ENCODE results near the gene KRTAP13-4. TPM values are rescaled to one million over a fixed set of nuclear protein-coding genes. Genes with fewer than 3 reads are reported as not detected.
A peak's percentile ranks its signal among the peaks of the same experiment; 100 is the strongest.

The KRTAP13-4 gene
- total RNA-seq (2014; rRNA removed; shearing (Covaris generic)) = not detected in 2 replicates

- no peak within 1 kb of the TSS for H3K27ac ChIP-seq
- no peak within 1 kb of the TSS for H3K4me3 ChIP-seq
- no peaks in the 10 kb centered on the region for H3K27me3 ChIP-seq
- no peaks in the 10 kb centered on the region for H3K9me3 ChIP-seq (replicated peaks)
- H3K36me3 ChIP-seq = no peaks in the 10 kb centered on the region
- H3K4me1 ChIP-seq = no peaks in the 10 kb centered on the region
- no peak for DNase-seq
Measured at GRCh38 chr21:30430170-30430655, at the start of gene KRTAP13-4. Gene KRTAP13-4, plus strand, starts transcription at chr21:30430220. Its CDS starts 56 bp downstream, at chr21:30430276.

GRCh38 chr21:30382201-30382600, 47.8 kb upstream of the KRTAP13-4 start:
- Histone ChIP-seq H3K4me1 (no peaks in the 10 kb centered on the region), H3K27ac (no peak overlapping the region), H3K36me3 (no peaks in the 10 kb centered on the region), H3K27me3 (no peaks in the 10 kb centered on the region), H3K9me3 (replicated peaks) (no peaks in the 10 kb centered on the region), H3K4me3 (no peak overlapping the region)
- no peak for DNase-seq

- H3K4me3 ChIP-seq = no peak overlapping the region
- H3K27ac ChIP-seq = no peak overlapping the region
- H3K9me3 ChIP-seq (replicated peaks) = no peaks in the 10 kb centered on the region
- no peaks in the 10 kb centered on the region for H3K27me3 ChIP-seq
- DNase-seq = no peak
- H3K36me3 ChIP-seq = no peaks in the 10 kb centered on the region
- no peaks in the 10 kb centered on the region for H3K4me1 ChIP-seq
Measured at GRCh38 chr21:30391492-30392025, 38.5 kb upstream of the KRTAP13-4 start.

GRCh38 chr21:30395731-30396130, 34.3 kb upstream of the KRTAP13-4 start, which contains the start of gene KRTAP13-1:
Gene KRTAP13-1, plus strand, starts transcription at chr21:30396031. Its CDS starts 56 bp downstream, at chr21:30396087.
- H3K36me3 ChIP-seq = no peaks in the 10 kb centered on the region
- H3K27me3 ChIP-seq = no peaks in the 10 kb centered on the region
- H3K4me3 ChIP-seq = no peak within 1 kb of the TSS
- no peaks in the 10 kb centered on the region for H3K9me3 ChIP-seq (replicated peaks)
- no peaks in the 10 kb centered on the region for H3K4me1 ChIP-seq
- H3K27ac ChIP-seq = no peak within 1 kb of the TSS
- DNase-seq = no peak

GRCh38 chr21:30408782-30409494, 21.1 kb upstream of the KRTAP13-4 start:
- peak; percentile 83 to 89 for DNase-seq
- Histone ChIP-seq H3K27ac (no peak overlapping the region), H3K27me3 (no peaks in the 10 kb centered on the region), H3K36me3 (no peaks in the 10 kb centered on the region), H3K9me3 (replicated peaks) (no peaks in the 10 kb centered on the region), H3K4me1 (no peaks in the 10 kb centered on the region), H3K4me3 (no peak overlapping the region)

GRCh38 chr21:30415993-30416392, 14.0 kb upstream of the KRTAP13-4 start:
- Histone ChIP-seq H3K4me3 (no peak overlapping the region), H3K9me3 (replicated peaks) (no peaks in the 10 kb centered on the region), H3K4me1 (no peaks in the 10 kb centered on the region), H3K27ac (no peak overlapping the region), H3K27me3 (no peaks in the 10 kb centered on the region; the same call in 1 of the 2 replicates), H3K36me3 (no peaks in the 10 kb centered on the region)
- DNase-seq = no peak

- H3K36me3 ChIP-seq = no peaks in the 10 kb centered on the region
- no peaks in the 10 kb centered on the region for H3K4me1 ChIP-seq
- no peak within 1 kb of the TSS for H3K4me3 ChIP-seq
- H3K27me3 ChIP-seq = no peaks in the 10 kb centered on the region; the same call in 1 of the 2 replicates
- H3K9me3 ChIP-seq (replicated peaks) = no peaks in the 10 kb centered on the region
- H3K27ac ChIP-seq = no peak within 1 kb of the TSS
- DNase-seq = no peak
Measured at GRCh38 chr21:30425826-30426225, 4.2 kb upstream of the KRTAP13-4 start, which contains the start of gene KRTAP13-3. Gene KRTAP13-3, minus strand, starts transcription at chr21:30425926. Its CDS starts 14 bp downstream, at chr21:30425912.

- no peaks in the 10 kb centered on the region for H3K4me1 ChIP-seq
- no peaks in the 10 kb centered on the region; the same call in 1 of the 2 replicates for H3K27me3 ChIP-seq
- no peaks in the 10 kb centered on the region for H3K9me3 ChIP-seq (replicated peaks)
- no peak overlapping the region for H3K27ac ChIP-seq
- DNase-seq = no peak
- no peaks in the 10 kb centered on the region for H3K36me3 ChIP-seq
- H3K4me3 ChIP-seq = no peak overlapping the region
Measured at GRCh38 chr21:30426731-30427130, 3.3 kb upstream of the KRTAP13-4 start.

- Histone ChIP-seq H3K36me3 (no peaks in the 10 kb centered on the region), H3K27ac (no peak overlapping the region), H3K4me1 (no peaks in the 10 kb centered on the region), H3K4me3 (no peak overlapping the region), H3K27me3 (no peaks in the 10 kb centered on the region), H3K9me3 (replicated peaks) (no peaks in the 10 kb centered on the region)
- DNase-seq = peak; percentile 36 to 61
Measured at GRCh38 chr21:30434033-30434631, 4.1 kb downstream of the KRTAP13-4 start.

GRCh38 chr21:30437010-30437565, 7.1 kb downstream of the KRTAP13-4 start:
- no peaks in the 10 kb centered on the region for H3K36me3 ChIP-seq
- no peak for DNase-seq
- H3K4me1 ChIP-seq = no peaks in the 10 kb centered on the region

GRCh38 chr21:30439975-30440374, 10.0 kb downstream of the KRTAP13-4 start, which contains the start of gene KRTAP15-1:
Gene KRTAP15-1, plus strand, starts transcription at chr21:30440275. Its CDS starts 53 bp downstream, at chr21:30440328.
- Histone ChIP-seq H3K27ac (no peak within 1 kb of the TSS), H3K4me3 (no peak within 1 kb of the TSS), H3K9me3 (replicated peaks) (no peaks in the 10 kb centered on the region), H3K4me1 (no peaks in the 10 kb centered on the region), H3K36me3 (no peaks in the 10 kb centered on the region), H3K27me3 (no peaks in the 10 kb centered on the region)
- DNase-seq = no peak

More at GRCh38 chr21:30437010-30437565, 7.1 kb downstream of the KRTAP13-4 start:
- H3K4me3 ChIP-seq = no peak overlapping the region
- H3K27me3 ChIP-seq = no peaks in the 10 kb centered on the region
- H3K9me3 ChIP-seq (replicated peaks) = no peaks in the 10 kb centered on the region
- no peak overlapping the region for H3K27ac ChIP-seq

GRCh38 chr21:30443226-30443625, 13.2 kb downstream of the KRTAP13-4 start:
- Histone ChIP-seq H3K36me3 (no peaks in the 10 kb centered on the region), H3K27ac (no peak overlapping the region), H3K4me1 (no peaks in the 10 kb centered on the region), H3K9me3 (replicated peaks) (no peaks in the 10 kb centered on the region), H3K4me3 (no peak overlapping the region), H3K27me3 (no peaks in the 10 kb centered on the region)
- DNase-seq = no peak

GRCh38 chr21:30444204-30444603, 14.2 kb downstream of the KRTAP13-4 start:
- no peak for DNase-seq

GRCh38 chr21:30447056-30447455, 17.0 kb downstream of the KRTAP13-4 start:
- no peaks in the 10 kb centered on the region for H3K27me3 ChIP-seq
- H3K4me1 ChIP-seq = no peaks in the 10 kb centered on the region
- no peaks in the 10 kb centered on the region for H3K36me3 ChIP-seq
- no peak overlapping the region for H3K4me3 ChIP-seq
- H3K9me3 ChIP-seq (replicated peaks) = no peaks in the 10 kb centered on the region
- DNase-seq = no peak
- H3K27ac ChIP-seq = no peak overlapping the region

More at GRCh38 chr21:30444204-30444603, 14.2 kb downstream of the KRTAP13-4 start:
- H3K36me3 ChIP-seq = no peaks in the 10 kb centered on the region
- no peaks in the 10 kb centered on the region for H3K9me3 ChIP-seq (replicated peaks)
- H3K4me1 ChIP-seq = no peaks in the 10 kb centered on the region
- no peaks in the 10 kb centered on the region for H3K27me3 ChIP-seq
- H3K27ac ChIP-seq = no peak overlapping the region
- no peak overlapping the region for H3K4me3 ChIP-seq

- no peaks in the 10 kb centered on the region for H3K9me3 ChIP-seq (replicated peaks)
- H3K4me1 ChIP-seq = no peaks in the 10 kb centered on the region
- no peaks in the 10 kb centered on the region for H3K27me3 ChIP-seq
- H3K4me3 ChIP-seq = no peak overlapping the region
- no peaks in the 10 kb centered on the region for H3K36me3 ChIP-seq
- DNase-seq = no peak
- H3K27ac ChIP-seq = no peak overlapping the region
Measured at GRCh38 chr21:30448514-30448913, 18.5 kb downstream of the KRTAP13-4 start.

Measured in SJCRH30 (cell line).